Keratinocyte (primary cell): ENCODE data around the gene NMUR2.

ENCODE experiments used
- CTCF ChIP-seq, 3 experiments: IDR thresholded peaks in 1 of 3; conservative IDR thresholded peaks in 1 of 3; optimal IDR thresholded peaks in 1 of 3; 2 replicates in 2 of 3; 3 replicates in 1 of 3; pipeline versions ENCODE3 to v1.5.1; 2011; ENCODE audit warnings: low read length in 3 of 3, mild to moderate bottlenecking in 3 of 3, moderate library complexity in 2 of 3, control low read depth in 1 of 3, inconsistent platforms in 1 of 3; ENCODE audit not compliant: insufficient read depth in 2 of 3; ENCODE audit errors: extremely low read depth in 1 of 3
- EZH2 ChIP-seq: IDR thresholded peaks from one replicate; pipeline ENCODE4 v1.6.1; 2012; ENCODE audit warnings: inconsistent platforms, mild to moderate bottlenecking, low read length, moderate library complexity

GRCh38 chr5:152403046-152403445, 2.0 kb downstream of the NMUR2 start:
- TF ChIP-seq EZH2 = no peak
- no peak for TF ChIP-seq CTCF (optimal IDR thresholded peaks at IDR 0.05 in 1 of 3, IDR thresholded peaks at IDR 0.05 in 1 of 3, conservative IDR thresholded peaks at IDR 0.05 in 1 of 3; ENCODE audit: extremely low read depth in 1 of 3, insufficient read depth in 2 of 3, low read length in 3 of 3)
